HG02970 (cell line): Measurements from ENCODE around the gene JAG2.
A peak's percentile ranks its signal among the peaks of the same experiment; 100 is the strongest.

ENCODE experiments used
- ATAC-seq: cut with Tn5 transposase; IDR thresholded peaks from one replicate; pipeline ENCODE4 v1.9.1; 2021; ENCODE audit warnings: mild to moderate bottlenecking, moderate library complexity, moderate number of reproducible peaks; ENCODE audit not compliant: unreplicated experiment, low FRiP score

JAG2 gene

GRCh38 chr14:105185001-105185400 is 16.4 kb upstream of the JAG2 start:
- ATAC-seq: no peak

- no peak for ATAC-seq
These were observed 15.9 kb upstream of the JAG2 start for GRCh38 chr14:105184461-105184860.

- no peak for ATAC-seq
These were observed 13.9 kb upstream of the JAG2 start for GRCh38 chr14:105182296-105183020.

- ATAC-seq: no peak
These were observed 13.1 kb upstream of the JAG2 start for GRCh38 chr14:105181549-105182295.

GRCh38 chr14:105180592-105181548 is 12.3 kb upstream of the JAG2 start, which contains the start of gene NUDT14:
Gene NUDT14 (minus strand): TSS chr14:105181312. CDS start chr14:105181209, 103 bp downstream.
- ATAC-seq: peak; percentile 64

GRCh38 chr14:105179191-105179590 is 10.6 kb upstream of the JAG2 start:
- no peak for ATAC-seq

- no peak for ATAC-seq
These were observed 10.2 kb upstream of the JAG2 start for GRCh38 chr14:105178868-105179140.

- ATAC-seq: no peak
These were observed 9.7 kb upstream of the JAG2 start for GRCh38 chr14:105178069-105178867.

GRCh38 chr14:105177082-105177481 is 8.5 kb upstream of the JAG2 start:
- no peak for ATAC-seq

GRCh38 chr14:105176513-105176912 is 7.9 kb upstream of the JAG2 start:
- no peak for ATAC-seq

GRCh38 chr14:105173901-105174894 is 5.6 kb upstream of the JAG2 start:
- no peak for ATAC-seq

- no peak for ATAC-seq
These were observed 4.6 kb upstream of the JAG2 start for GRCh38 chr14:105173145-105173544.

- no peak for ATAC-seq
These were observed 3.9 kb upstream of the JAG2 start for GRCh38 chr14:105172476-105172875.

GRCh38 chr14:105171004-105171673 is 2.6 kb upstream of the JAG2 start:
- ATAC-seq: no peak

- ATAC-seq: no peak
These were observed 1.4 kb upstream of the JAG2 start for GRCh38 chr14:105169776-105170655.

GRCh38 chr14:105168979-105169507 is 467 bp upstream of the JAG2 start:
- no peak for ATAC-seq

GRCh38 chr14:105168093-105168420 is 519 bp downstream of the JAG2 start:
- no peak for ATAC-seq
